ENCODE data around the gene OR11A1.

Gene OR11A1

GRCh38 chr6:29424168-29424567, 32.7 kb downstream of the OR11A1 start:
- H3K27me3 ChIP-seq (ENCODE audit: low read depth, low read length) = no peaks in the 10 kb centered on the region

GRCh38 chr6:29419516-29419915, 37.4 kb downstream of the OR11A1 start:
- Histone ChIP-seq H3K27ac (ENCODE audit: low read length) (no peak overlapping the region), H3K9ac (ENCODE audit: low read length) (no peak overlapping the region), H4K20me1 (ENCODE audit: insufficient read depth, low read length) (no peaks in the 10 kb centered on the region), H3K4me2 (ENCODE audit: low read length) (no peak overlapping the region), H3K4me3 (ENCODE audit: low read length) (no peak overlapping the region), H3K36me3 (replicated peaks; ENCODE audit: low read depth, low read length) (no peaks in the 10 kb centered on the region), H3K27me3 (ENCODE audit: low read depth, low read length) (no peaks in the 10 kb centered on the region), H3K79me2 (ENCODE audit: low read length) (no peaks in the 10 kb centered on the region), H2AFZ (ENCODE audit: low read depth, low read length) (no peak overlapping the region), H3K4me1 (ENCODE audit: low read length) (no peaks in the 10 kb centered on the region), H3K9me3 (ENCODE audit: insufficient read depth, low read length) (no peaks in the 10 kb centered on the region)
- TF ChIP-seq CTCF (IDR thresholded peaks at IDR 0.05; ENCODE audit: low read depth, low read length) = no peak
- no peak for TF ChIP-seq EZH2phosphoT487 (IDR thresholded peaks at IDR 0.05; ENCODE audit: low read depth)

More at GRCh38 chr6:29424168-29424567, 32.7 kb downstream of the OR11A1 start:
- H4K20me1 ChIP-seq (ENCODE audit: insufficient read depth, low read length) = no peaks in the 10 kb centered on the region
- no peak overlapping the region for H3K9ac ChIP-seq (ENCODE audit: low read length)
- no peaks in the 10 kb centered on the region for H3K9me3 ChIP-seq (ENCODE audit: insufficient read depth, low read length)
- H3K4me1 ChIP-seq (ENCODE audit: low read length) = no peaks in the 10 kb centered on the region
- H3K79me2 ChIP-seq (ENCODE audit: low read length) = no peaks in the 10 kb centered on the region
- TF ChIP-seq CTCF (IDR thresholded peaks at IDR 0.05; ENCODE audit: low read depth, low read length) (no peak), EZH2phosphoT487 (IDR thresholded peaks at IDR 0.05; ENCODE audit: low read depth) (no peak)
- no peak overlapping the region for H3K4me2 ChIP-seq (ENCODE audit: low read length)
- H2AFZ ChIP-seq (ENCODE audit: low read depth, low read length) = no peak overlapping the region
- no peak overlapping the region for H3K27ac ChIP-seq (ENCODE audit: low read length)
- H3K4me3 ChIP-seq (ENCODE audit: low read length) = no peak overlapping the region
- no peaks in the 10 kb centered on the region for H3K36me3 ChIP-seq (replicated peaks; ENCODE audit: low read depth, low read length)

- H3K27ac ChIP-seq (ENCODE audit: low read length) = no peak within 1 kb of the TSS
- no peaks in the 10 kb centered on the region for H3K4me1 ChIP-seq (ENCODE audit: low read length)
- H3K79me2 ChIP-seq (ENCODE audit: low read length) = no peaks in the 10 kb centered on the region
- no peak within 1 kb of the TSS for H3K4me2 ChIP-seq (ENCODE audit: low read length)
- H3K36me3 ChIP-seq (replicated peaks; ENCODE audit: low read depth, low read length) = no peaks in the 10 kb centered on the region
- no peaks in the 10 kb centered on the region for H3K27me3 ChIP-seq (ENCODE audit: low read depth, low read length)
- H3K4me3 ChIP-seq (ENCODE audit: low read length) = no peak within 1 kb of the TSS
- no peaks in the 10 kb centered on the region for H4K20me1 ChIP-seq (ENCODE audit: insufficient read depth, low read length)
- no peak within 1 kb of the TSS for H2AFZ ChIP-seq (ENCODE audit: low read depth, low read length)
- TF ChIP-seq EZH2phosphoT487 (IDR thresholded peaks at IDR 0.05; ENCODE audit: low read depth) (no peak), CTCF (IDR thresholded peaks at IDR 0.05; ENCODE audit: low read depth, low read length) (no peak)
- no peaks in the 10 kb centered on the region for H3K9me3 ChIP-seq (ENCODE audit: insufficient read depth, low read length)
- H3K9ac ChIP-seq (ENCODE audit: low read length) = no peak within 1 kb of the TSS
Measured at GRCh38 chr6:29414588-29414987, 42.3 kb downstream of the OR11A1 start, which contains the start of gene OR12D1. OR12D1 (plus strand) TSS chr6:29414928.

- TF ChIP-seq EZH2phosphoT487 (IDR thresholded peaks at IDR 0.05; ENCODE audit: low read depth) (no peak), CTCF (IDR thresholded peaks at IDR 0.05; ENCODE audit: low read depth, low read length) (no peak)
- H3K36me3 ChIP-seq (replicated peaks; ENCODE audit: low read depth, low read length) = no peaks in the 10 kb centered on the region
- no peak overlapping the region for H2AFZ ChIP-seq (ENCODE audit: low read depth, low read length)
- no peak overlapping the region for H3K9ac ChIP-seq (ENCODE audit: low read length)
- H3K27ac ChIP-seq (ENCODE audit: low read length) = no peak overlapping the region
- no peaks in the 10 kb centered on the region for H3K4me1 ChIP-seq (ENCODE audit: low read length)
- H3K9me3 ChIP-seq (ENCODE audit: insufficient read depth, low read length) = no peaks in the 10 kb centered on the region
- H3K4me3 ChIP-seq (ENCODE audit: low read length) = no peak overlapping the region
- H3K4me2 ChIP-seq (ENCODE audit: low read length) = no peak overlapping the region
- no peaks in the 10 kb centered on the region for H3K79me2 ChIP-seq (ENCODE audit: low read length)
- H4K20me1 ChIP-seq (ENCODE audit: insufficient read depth, low read length) = no peaks in the 10 kb centered on the region
- H3K27me3 ChIP-seq (ENCODE audit: low read depth, low read length) = no peaks in the 10 kb centered on the region
Measured at GRCh38 chr6:29403801-29404200, 53.1 kb downstream of the OR11A1 start.

All from OCI-LY3 (cell line).